GM12878 (cell line): ENCODE measurements around the gene VAC14. TPM values are rescaled to one million over a fixed set of nuclear protein-coding genes. Genes with fewer than 3 reads are reported as not detected.

Source experiments
- ATAC-seq: fragments of 200-7000 bp; cut with Tn5 transposase; 3 replicates; pipeline ENCODE4 v1.9.1; 2020; ENCODE audit warnings: mild to moderate bottlenecking, moderate library complexity
- BruUV-seq: library from RNA; stranded (reverse); fragments of 400-500 nt; replicated peaks from 2 replicates; lab custom pipeline; 2021; lab: Mats Ljungman, UMichigan
- CTCF ChIA-PET: fragments of 300-600 bp; sonication (Branson Sonifier 250); formaldehyde crosslinking; extraction: SDS; loops from one replicate; lab custom pipeline; 2021; ENCODE audit warnings: inconsistent platforms; lab: Yijun Ruan, JAX
- POLR2A ChIA-PET: fragments of 350-600 bp; formaldehyde crosslinking; extraction: SDS; loops from one replicate; lab custom pipeline; 2021; ENCODE audit warnings: inconsistent platforms; lab: Charles Lee
- RAD21 ChIA-PET: fragments of 300-600 bp; sonication (Branson Sonifier 250); formaldehyde crosslinking; loops from one replicate; lab custom pipeline; 2023; ENCODE audit warnings: antibody characterized with exemption; ENCODE audit not compliant: unreplicated experiment; lab: Charles Lee
- SMC1A ChIA-PET: fragments of 300-600 bp; sonication (Branson Sonifier 250); formaldehyde crosslinking; loops from one replicate; lab custom pipeline; 2023; ENCODE audit not compliant: unreplicated experiment, uncharacterized antibody; lab: Charles Lee
- DNase-seq: peaks from one replicate; pipeline ENCODE4 v3.0.0-alpha.2; 2011; ENCODE audit warnings: low read depth, low spot score
- FAIRE-seq: peaks from 3 replicates; lab custom pipeline; 2011; peaks lifted over from hg19 to GRCh38; lab: Jason Lieb, UNC
- H2AFZ ChIP-seq: 2 replicates; pipeline ENCODE4 v1.6.0; 2011; ENCODE audit warnings: low read depth, low read length, control low read depth; ENCODE audit not compliant: control insufficient read depth
- H3K27ac ChIP-seq: 2 replicates; pipeline ENCODE4 v1.5.1; 2011; ENCODE audit warnings: control low read depth; ENCODE audit not compliant: control insufficient read depth, insufficient read depth
- H3K27me3 ChIP-seq, 2 experiments: replicated peaks in 1 of 2; 2 replicates each; pipeline versions ENCODE4 v1.6.0 to v1.6.1; 2011; ENCODE audit warnings: low read length in 1 of 2; ENCODE audit not compliant: control insufficient read depth in 2 of 2, insufficient read depth in 2 of 2
- H3K36me3 ChIP-seq, 2 experiments: 2 replicates each; pipeline ENCODE4 v1.5.1; 2011; ENCODE audit warnings: low read length in 1 of 2; ENCODE audit not compliant: control insufficient read depth in 2 of 2, insufficient read depth in 2 of 2
- H3K4me1 ChIP-seq: 2 replicates; pipeline ENCODE4 v1.6.1; 2011; ENCODE audit warnings: mild to moderate bottlenecking, low read length, moderate library complexity, mixed read lengths; ENCODE audit not compliant: control insufficient read depth, insufficient read depth
- H3K4me2 ChIP-seq: 2 replicates; pipeline ENCODE4 v1.6.0; 2011; ENCODE audit warnings: control low read depth; ENCODE audit not compliant: control insufficient read depth, insufficient read depth
- H3K4me3 ChIP-seq: fragments of 200-600 bp; sonication (generic); 2 replicates; pipeline ENCODE4 v1.5.1; 2016
- H3K79me2 ChIP-seq: 2 replicates; pipeline ENCODE4 v1.6.0; 2011; ENCODE audit warnings: low read length; ENCODE audit not compliant: control insufficient read depth, insufficient read depth
- H3K9ac ChIP-seq: 2 replicates; pipeline ENCODE4 v1.8.0; 2011; ENCODE audit warnings: low read length, control low read depth, mixed read lengths; ENCODE audit not compliant: control insufficient read depth, insufficient read depth
- H3K9me3 ChIP-seq: replicated peaks from 3 replicates; pipeline ENCODE4 v1.5.1; 2011; ENCODE audit warnings: mild to moderate bottlenecking, low read length; ENCODE audit not compliant: control insufficient read depth, insufficient read depth
- H4K20me1 ChIP-seq: 2 replicates; pipeline ENCODE4 v1.6.0; 2011; ENCODE audit not compliant: control insufficient read depth, insufficient read depth
- BRCA1 ChIP-seq: IDR thresholded peaks from 2 replicates; pipeline ENCODE4 v1.6.1; 2011; ENCODE audit warnings: low read depth, low read length, improper control_type of control experiment
- EZH2 ChIP-seq: IDR thresholded peaks from 2 replicates; pipeline ENCODE4 v1.6.1; 2012; ENCODE audit warnings: low read depth, mild to moderate bottlenecking, control low read depth, inconsistent platforms, low read length, borderline replicate concordance; ENCODE audit not compliant: control insufficient read depth
- GABPA ChIP-seq: IDR thresholded peaks from 2 replicates; pipeline ENCODE4 v1.6.1; 2014; ENCODE audit warnings: antibody characterized with exemption, low read depth, mild to moderate bottlenecking, inconsistent platforms
- MAX ChIP-seq: IDR thresholded peaks from 2 replicates; pipeline ENCODE4 v1.6.1; 2012; ENCODE audit warnings: low read depth, low read length, improper control_type of control experiment
- MLLT1 ChIP-seq: fragments of 450-650 bp; IDR thresholded peaks from 2 replicates; pipeline ENCODE4 v1.6.1; 2016; ENCODE audit warnings: mild to moderate bottlenecking
- MTA3 ChIP-seq: IDR thresholded peaks from 2 replicates; pipeline ENCODE4 v1.6.1; 2012; ENCODE audit warnings: low read length, inconsistent platforms, borderline replicate concordance
- MYB ChIP-seq: fragments of 150-350 bp; IDR thresholded peaks from 2 replicates; pipeline ENCODE4 v1.6.1; 2014; ENCODE audit warnings: mild to moderate bottlenecking, low read depth, low read length, borderline replicate concordance
- NKRF ChIP-seq: fragments of 450-650 bp; conservative IDR thresholded peaks from 2 replicates; pipeline ENCODE4 v1.6.1; 2017; ENCODE audit warnings: mild to moderate bottlenecking, moderate library complexity
- RAD21 ChIP-seq: IDR thresholded peaks from 2 replicates; pipeline ENCODE4 v1.6.1; 2011; ENCODE audit warnings: mild to moderate bottlenecking, low read depth, low read length, moderate library complexity; ENCODE audit not compliant: insufficient read depth
- RUNX3 ChIP-seq: IDR thresholded peaks from 2 replicates; pipeline ENCODE4 v1.6.1; 2012; ENCODE audit warnings: low read length, inconsistent platforms
- USF1 ChIP-seq: IDR thresholded peaks from 2 replicates; pipeline ENCODE4 v1.6.1; 2011; ENCODE audit warnings: borderline replicate concordance, low read depth, mild to moderate bottlenecking, moderate library complexity, mixed read lengths, low read length; ENCODE audit not compliant: insufficient read depth; ENCODE audit errors: extremely low read length
- ZNF687 ChIP-seq: fragments of 450-650 bp; IDR thresholded peaks from 2 replicates; pipeline ENCODE4 v1.6.1; 2017; ENCODE audit warnings: mild to moderate bottlenecking, moderate library complexity
- WGBS: methylation state at CpG from one replicate; pipeline ENCODE4 v1.1.6; 2016; ENCODE audit warnings: low lambda C conversion rate; ENCODE audit not compliant: insufficient replicate concordance, insufficient coverage; ENCODE audit errors: missing lambda C conversion rate; 5-methylcytosine and 5-hydroxymethylcytosine counted together
- in situ Hi-C: fragments of 300-500 bp; cut with MboI; formaldehyde crosslinking; loops from 9 replicates; pipeline ENCODE4 v1.14.3; 2018; ENCODE audit warnings: mixed read lengths
- intact Hi-C: fragments of 100-400 bp; cut with micrococcal nuclease; formaldehyde crosslinking; loops from one replicate; pipeline ENCODE4 v1.14.2; 2022; ENCODE audit not compliant: unreplicated experiment
- polyA plus RNA-seq, 11 experiments: library from polyadenylated mRNA; depleted of rRNA in 4 of 11; unstranded in 6 of 11; stranded (reverse) in 5 of 11; fragments of >200 nt; fragmentation: Nextera tagmentation in 4 of 11; fragmentation: Illumina TruSeq in 1 of 11; extraction: Ambion mirVana in 4 of 11; extraction: Trizol in 1 of 11; gene quantifications; 1 replicate in 1 of 11; 2 replicates in 10 of 11; pipeline versions ENCODE4 v1.2.1 to v1.2.3, GENCODE V29; 2011 to 2016; ENCODE audit warnings: inconsistent platforms in 2 of 11, missing spikeins in 2 of 11, low read depth in 1 of 11
- total RNA-seq, 4 experiments: library from RNA; depleted of rRNA in 3 of 4; stranded (reverse); fragments of >200 nt in 3 of 4; fragmentation: Illumina TruSeq in 1 of 4; extraction: Trizol in 1 of 4; gene quantifications; 2 replicates each; pipeline versions ENCODE4 v1.2.1 to v1.2.3, GENCODE V29; 2013 to 2021

VAC14 gene
- total and polyA plus RNA-seq, 10 of the 15 experiments (the other 5 are each of a cell fraction or from before 2014, with no cell fraction given): 1.3 to 45.5 (median 25.5) TPM

GRCh38 chr16:70702624-70703023 lies 98.3 kb downstream of the VAC14 start (continued):
- TF ChIP-seq ZNF687 (no peak), NKRF (no peak), MAX (no peak), MTA3 (no peak)

GRCh38 chr16:70701998-70702397 lies 99.0 kb downstream of the VAC14 start:
- Histone ChIP-seq H2AFZ (no peak overlapping the region), H3K36me3 (no peaks in the 10 kb centered on the region; a peak in 3 of 4 replicates), H3K4me3 (no peak overlapping the region), H3K4me2 (no peak overlapping the region), H3K27ac (no peak overlapping the region), H3K9me3 (no peaks in the 10 kb centered on the region), H3K9ac (no peak overlapping the region), H3K27me3 (no peaks in the 10 kb centered on the region), H4K20me1 (no peaks in the 10 kb centered on the region), H3K79me2 (no peaks in the 10 kb centered on the region), H3K4me1 (no peaks in the 10 kb centered on the region)
- intact Hi-C loops: no loop called here
- no TSS peak for BruUV-seq
- DNase-seq (no peak), ATAC-seq (no peak), FAIRE-seq (no peak)
- ChIA-PET RAD21 (no interaction called here), POLR2A (no interaction called here), CTCF (no interaction called here), SMC1A (no interaction called here)
- WGBS: 80% methylated on average over 8 of the region's 8 CpGs
- in situ Hi-C loops: no loop called here
- TF ChIP-seq MYB (no peak), RUNX3 (no peak), GABPA (no peak), USF1 (no peak), EZH2 (no peak), BRCA1 (no peak), RAD21 (no peak), MLLT1 (no peak)
